HG02678 (cell line): Measurements from ENCODE around the gene DISP3.
A peak's percentile ranks its signal among the peaks of the same experiment; 100 is the strongest.

Experiments used
- ATAC-seq: cut with Tn5 transposase; IDR thresholded peaks from one replicate; pipeline ENCODE4 v1.9.1; 2021; ENCODE audit warnings: mild to moderate bottlenecking, moderate library complexity; ENCODE audit not compliant: unreplicated experiment

Gene DISP3, protein sequence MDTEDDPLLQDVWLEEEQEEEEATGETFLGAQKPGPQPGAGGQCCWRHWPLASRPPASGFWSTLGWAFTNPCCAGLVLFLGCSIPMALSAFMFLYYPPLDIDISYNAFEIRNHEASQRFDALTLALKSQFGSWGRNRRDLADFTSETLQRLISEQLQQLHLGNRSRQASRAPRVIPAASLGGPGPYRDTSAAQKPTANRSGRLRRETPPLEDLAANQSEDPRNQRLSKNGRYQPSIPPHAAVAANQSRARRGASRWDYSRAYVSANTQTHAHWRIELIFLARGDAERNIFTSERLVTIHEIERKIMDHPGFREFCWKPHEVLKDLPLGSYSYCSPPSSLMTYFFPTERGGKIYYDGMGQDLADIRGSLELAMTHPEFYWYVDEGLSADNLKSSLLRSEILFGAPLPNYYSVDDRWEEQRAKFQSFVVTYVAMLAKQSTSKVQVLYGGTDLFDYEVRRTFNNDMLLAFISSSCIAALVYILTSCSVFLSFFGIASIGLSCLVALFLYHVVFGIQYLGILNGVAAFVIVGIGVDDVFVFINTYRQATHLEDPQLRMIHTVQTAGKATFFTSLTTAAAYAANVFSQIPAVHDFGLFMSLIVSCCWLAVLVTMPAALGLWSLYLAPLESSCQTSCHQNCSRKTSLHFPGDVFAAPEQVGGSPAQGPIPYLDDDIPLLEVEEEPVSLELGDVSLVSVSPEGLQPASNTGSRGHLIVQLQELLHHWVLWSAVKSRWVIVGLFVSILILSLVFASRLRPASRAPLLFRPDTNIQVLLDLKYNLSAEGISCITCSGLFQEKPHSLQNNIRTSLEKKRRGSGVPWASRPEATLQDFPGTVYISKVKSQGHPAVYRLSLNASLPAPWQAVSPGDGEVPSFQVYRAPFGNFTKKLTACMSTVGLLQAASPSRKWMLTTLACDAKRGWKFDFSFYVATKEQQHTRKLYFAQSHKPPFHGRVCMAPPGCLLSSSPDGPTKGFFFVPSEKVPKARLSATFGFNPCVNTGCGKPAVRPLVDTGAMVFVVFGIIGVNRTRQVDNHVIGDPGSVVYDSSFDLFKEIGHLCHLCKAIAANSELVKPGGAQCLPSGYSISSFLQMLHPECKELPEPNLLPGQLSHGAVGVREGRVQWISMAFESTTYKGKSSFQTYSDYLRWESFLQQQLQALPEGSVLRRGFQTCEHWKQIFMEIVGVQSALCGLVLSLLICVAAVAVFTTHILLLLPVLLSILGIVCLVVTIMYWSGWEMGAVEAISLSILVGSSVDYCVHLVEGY (N-terminal part only)

DNA sequence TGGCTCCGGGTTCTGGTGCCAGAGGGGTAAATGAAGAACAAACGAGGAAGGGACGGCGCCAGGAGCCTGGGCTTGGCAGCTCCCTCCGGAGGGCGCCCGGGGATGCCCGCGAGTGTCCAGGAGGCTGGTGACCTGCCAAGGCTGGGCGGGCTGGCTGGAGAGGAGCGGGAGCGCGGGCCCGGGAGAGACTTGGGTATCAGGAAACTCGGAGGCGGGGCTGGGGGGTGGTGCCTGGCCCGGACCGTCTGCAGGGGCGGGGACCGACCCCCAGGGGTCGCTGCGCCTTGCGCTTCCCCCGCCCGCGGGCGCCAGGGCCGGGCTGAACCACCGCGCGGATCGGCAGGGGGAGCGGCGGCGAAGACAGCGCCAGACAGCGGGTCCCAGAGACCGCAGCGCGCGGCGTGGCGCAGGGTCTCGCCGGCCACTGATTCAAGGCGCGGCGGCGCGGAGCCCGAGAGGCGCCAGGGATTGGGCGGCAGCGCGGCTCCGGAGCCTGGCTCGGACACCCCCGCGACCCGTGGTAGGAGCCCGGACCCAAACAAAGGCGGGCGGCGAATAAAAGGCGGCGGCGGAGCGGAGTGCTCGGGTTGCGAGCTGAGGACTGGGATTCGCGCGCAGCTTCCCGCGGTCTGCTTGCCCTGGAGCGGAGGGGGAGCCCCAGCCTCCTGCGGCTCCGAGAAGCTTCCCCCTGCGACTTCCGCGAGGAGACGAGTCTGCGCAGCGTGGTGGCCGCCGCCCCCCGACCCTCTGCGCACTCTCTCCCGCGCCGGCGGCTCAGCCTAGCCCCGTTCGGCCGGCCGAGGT, at the start of gene DISP3:
Gene DISP3 (plus strand): TSS at position 585 of the 804 bp plus-strand sequence. CDS start 21,838 bp downstream, outside the sequence.
- ATAC-seq, result peak; percentile 77

- no peak for ATAC-seq
These were observed 49.7 kb upstream of the DISP3 start for GRCh38 chr1:11429226-11429625.

DNA sequence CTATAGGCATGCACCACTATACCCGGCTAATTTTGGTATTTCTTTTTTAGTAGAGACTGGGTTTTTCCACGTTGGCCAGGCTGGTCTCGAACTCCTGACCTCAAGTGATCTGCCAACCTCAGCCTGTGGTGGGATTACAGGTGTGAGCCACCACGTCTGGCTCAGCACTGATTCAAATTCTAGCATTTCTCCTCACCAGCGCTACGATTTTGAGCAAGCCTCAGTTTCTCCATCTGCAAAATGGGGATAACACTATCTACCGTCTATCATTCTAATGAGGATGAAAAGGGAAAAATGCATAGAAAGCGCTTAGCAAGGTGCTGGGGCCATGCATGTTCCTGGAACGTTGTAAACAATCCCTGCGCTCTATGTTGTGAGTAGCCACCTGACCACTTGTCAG, 49.0 kb upstream of the DISP3 start:
- no peak for ATAC-seq

GRCh38 chr1:11431941-11432507, 46.9 kb upstream of the DISP3 start:
- no peak for ATAC-seq

GRCh38 chr1:11432526-11432925, 46.4 kb upstream of the DISP3 start:
- ATAC-seq, result no peak

DNA sequence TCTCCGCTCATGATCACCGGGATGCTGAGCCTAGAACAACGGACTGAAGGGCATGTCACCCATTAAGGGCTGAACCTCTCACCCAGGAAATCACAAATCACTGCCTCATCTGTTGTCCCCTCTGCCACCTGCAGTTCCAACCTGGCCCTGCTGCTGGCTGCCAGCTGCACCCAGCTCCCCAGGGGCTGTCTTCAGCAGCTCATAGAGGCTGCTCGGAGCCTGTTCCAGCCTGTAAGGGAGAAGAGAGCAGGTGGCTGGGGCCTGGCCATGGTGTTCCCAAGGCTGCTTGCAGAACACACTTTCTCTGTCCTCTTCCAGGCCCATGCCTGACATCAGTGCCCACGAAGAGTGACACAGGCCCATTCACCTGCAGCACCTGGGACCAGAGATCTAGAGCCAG, 44.5 kb upstream of the DISP3 start:
- ATAC-seq, result no peak

GRCh38 chr1:11434926-11435325, 44.0 kb upstream of the DISP3 start:
- ATAC-seq, result no peak

- ATAC-seq, result no peak
These were observed 40.0 kb upstream of the DISP3 start for GRCh38 chr1:11438996-11439395.

DNA sequence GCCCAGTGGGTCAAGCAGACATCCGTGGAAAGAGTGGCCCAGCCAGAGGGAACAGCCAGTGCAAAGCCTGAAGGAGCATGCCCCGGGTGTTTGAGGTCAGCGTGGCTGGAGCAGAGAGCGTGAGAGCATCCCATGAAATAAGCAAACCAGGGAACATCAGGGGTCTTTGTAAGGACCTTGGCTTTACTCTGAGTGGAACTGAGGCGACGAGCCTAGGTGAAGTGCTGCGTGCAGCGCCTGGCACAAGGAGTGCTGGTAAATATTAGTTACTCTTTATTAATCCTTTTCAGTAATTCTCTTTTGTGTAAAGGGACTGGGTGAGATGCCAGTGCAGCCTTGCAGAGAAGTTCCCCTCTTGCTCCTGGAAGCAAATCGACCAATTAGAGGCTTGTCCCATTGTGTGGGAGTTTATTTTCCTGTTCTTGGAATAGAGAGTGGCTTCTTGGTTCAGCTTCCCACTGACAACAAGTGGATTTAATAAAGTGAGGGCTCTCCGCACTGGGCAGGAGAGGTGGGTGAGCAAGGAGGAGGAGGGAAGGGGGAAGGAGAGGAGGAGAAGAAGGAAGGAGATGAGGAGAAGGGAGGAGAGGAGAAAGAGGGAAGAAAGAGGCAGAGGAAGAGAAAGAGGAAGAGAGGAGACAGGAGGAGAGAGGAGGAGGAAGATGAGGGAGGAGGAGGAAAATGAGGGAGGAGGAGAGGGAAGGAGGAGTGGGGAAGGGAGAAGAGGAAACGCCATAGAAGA, 37.6 kb upstream of the DISP3 start:
- no peak for ATAC-seq

- no peak for ATAC-seq
These were observed 35.9 kb upstream of the DISP3 start for GRCh38 chr1:11443043-11443442.

DNA sequence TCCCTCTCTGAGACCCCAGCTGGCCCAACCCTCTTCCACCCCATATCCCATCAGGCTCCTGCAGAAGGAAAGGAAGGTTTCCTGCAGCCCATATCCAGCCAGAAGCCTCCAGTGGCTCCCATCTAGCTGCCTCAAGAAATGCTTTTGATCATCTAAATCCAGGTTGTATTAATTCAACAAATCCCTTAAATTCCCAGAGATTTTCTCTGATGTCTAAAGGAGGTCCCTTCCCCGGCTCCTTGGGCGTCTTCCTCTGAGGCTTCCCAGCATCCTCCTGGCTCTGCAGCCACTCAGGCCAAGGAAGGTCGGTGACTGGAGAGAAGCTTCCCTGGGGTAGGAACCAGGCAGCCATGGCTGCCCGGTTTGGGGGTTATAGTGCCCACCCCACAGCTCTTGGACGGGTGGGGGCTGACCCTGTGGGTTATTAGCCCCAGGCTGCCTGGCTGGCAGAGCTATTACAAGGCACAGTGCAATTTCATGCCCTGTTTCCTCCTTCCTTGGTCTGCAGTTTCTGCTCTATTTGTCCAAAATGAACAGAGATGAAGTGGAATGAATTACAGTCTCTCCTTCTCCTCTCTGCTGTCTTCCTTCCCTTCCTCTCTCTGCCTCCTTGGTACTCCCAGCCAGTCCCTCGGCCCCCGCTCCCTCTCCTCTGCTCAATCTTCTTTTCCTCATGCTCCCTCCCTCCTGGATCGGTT, 34.8 kb upstream of the DISP3 start:
- ATAC-seq, result no peak

DNA sequence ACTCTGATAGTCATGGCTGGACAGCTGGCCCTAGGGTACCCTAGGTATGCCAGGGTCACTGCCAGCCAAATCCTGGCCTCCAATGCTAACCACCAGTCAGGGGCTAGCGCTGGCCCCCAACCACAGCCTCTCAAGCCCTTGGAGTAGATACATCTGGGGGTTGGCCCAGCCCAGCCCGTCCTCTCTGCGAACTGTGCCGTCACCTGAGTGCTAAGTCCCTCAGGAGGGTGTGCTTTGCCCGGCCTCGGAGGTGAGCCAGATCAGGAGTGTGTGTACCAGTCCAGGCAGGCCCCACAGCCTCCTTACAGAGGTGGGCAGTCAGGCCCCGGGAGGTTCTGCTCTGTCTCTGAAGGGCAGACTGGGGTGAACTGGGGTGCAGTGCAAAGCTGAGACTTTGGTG, 34.0 kb upstream of the DISP3 start:
- no peak for ATAC-seq

DNA sequence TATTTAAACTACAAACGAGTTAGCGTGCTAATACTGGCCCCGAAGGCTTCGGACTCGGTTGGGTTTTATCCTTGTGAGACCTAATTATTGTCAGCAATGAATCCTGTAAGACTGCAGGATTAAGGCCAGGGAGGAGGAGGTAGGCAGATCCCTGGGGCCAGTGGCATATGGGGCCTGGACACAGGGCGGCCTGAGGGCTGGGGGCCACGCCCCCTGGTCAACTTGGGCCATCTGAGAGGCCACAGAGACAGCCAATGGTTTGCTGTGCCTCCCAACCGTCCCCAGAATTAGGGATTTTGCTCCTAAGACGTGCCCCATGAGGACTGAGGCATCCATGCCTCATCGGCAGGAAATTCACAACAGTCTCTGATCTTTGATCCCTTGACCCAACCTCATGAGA, 31.1 kb upstream of the DISP3 start:
- ATAC-seq, result no peak

- no peak for ATAC-seq
These were observed 30.4 kb upstream of the DISP3 start for GRCh38 chr1:11448373-11449099.

DNA sequence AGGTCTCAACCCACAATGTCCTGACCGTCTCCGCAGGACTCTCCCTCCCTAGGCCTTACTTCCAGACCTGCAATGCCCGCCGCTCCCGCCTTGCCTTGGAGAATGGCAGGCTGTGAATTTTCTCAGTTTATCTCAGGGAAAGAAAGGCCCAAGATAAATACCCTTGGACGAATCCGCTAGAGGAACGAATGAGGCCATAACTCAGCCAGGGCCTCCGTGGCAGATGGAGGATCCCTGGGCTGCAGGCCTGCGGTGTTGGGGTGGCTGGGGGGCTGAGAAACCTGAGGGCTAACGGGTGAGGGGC, 29.9 kb upstream of the DISP3 start:
- no peak for ATAC-seq

- ATAC-seq, result no peak
These were observed 28.6 kb upstream of the DISP3 start for GRCh38 chr1:11450310-11450709.

- no peak for ATAC-seq
These were observed 25.0 kb upstream of the DISP3 start for GRCh38 chr1:11453742-11454491.
